Cerebellar cortex (tissue), 1 donor: ENCODE data around the gene AXL.

ENCODE experiments used
- DNase-seq: peaks from one replicate; pipeline ENCODE4 v3.0.0-alpha.2; 2015; ENCODE audit warnings: low spot score

The AXL gene

DNA sequence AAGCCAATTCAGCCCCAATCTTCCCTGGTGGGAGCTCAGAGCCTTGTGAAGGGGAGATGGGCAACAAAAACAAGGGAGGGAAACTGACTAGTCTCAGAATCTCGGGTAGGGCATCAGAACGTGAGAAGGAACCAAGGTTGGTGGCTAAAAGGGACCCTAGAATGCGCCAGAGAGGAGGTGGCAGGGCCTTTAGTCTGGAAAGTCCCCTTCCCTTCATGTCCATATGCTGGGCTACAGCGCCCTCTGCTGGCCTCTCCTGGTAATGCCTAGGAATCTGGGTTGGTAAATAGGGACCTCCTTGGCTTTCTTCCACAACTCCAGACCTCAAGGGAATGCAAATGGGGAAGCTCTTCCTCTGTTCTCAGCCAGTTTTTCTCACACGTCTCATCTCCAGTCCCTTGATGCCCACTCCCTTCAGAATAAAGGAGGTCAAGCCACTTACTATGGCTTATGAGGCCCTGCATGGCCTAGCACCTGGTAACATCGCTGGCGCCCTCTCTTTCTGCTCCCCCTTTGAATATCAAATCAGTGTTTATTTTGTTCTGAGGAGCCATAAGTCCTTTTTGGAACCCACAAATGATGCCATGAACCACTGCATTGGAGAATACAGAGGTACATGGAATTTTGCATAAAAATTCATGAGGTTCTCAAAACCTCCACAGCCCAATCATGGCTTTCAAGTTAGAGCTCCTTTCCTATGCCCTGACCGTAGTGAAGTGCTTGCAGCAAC lies 89.6 kb downstream of the AXL start:
- DNase-seq, result peak; percentile 92

GRCh38 chr19:41309180-41310032 lies 90.4 kb downstream of the AXL start:
- DNase-seq, result peak; percentile 41

DNA sequence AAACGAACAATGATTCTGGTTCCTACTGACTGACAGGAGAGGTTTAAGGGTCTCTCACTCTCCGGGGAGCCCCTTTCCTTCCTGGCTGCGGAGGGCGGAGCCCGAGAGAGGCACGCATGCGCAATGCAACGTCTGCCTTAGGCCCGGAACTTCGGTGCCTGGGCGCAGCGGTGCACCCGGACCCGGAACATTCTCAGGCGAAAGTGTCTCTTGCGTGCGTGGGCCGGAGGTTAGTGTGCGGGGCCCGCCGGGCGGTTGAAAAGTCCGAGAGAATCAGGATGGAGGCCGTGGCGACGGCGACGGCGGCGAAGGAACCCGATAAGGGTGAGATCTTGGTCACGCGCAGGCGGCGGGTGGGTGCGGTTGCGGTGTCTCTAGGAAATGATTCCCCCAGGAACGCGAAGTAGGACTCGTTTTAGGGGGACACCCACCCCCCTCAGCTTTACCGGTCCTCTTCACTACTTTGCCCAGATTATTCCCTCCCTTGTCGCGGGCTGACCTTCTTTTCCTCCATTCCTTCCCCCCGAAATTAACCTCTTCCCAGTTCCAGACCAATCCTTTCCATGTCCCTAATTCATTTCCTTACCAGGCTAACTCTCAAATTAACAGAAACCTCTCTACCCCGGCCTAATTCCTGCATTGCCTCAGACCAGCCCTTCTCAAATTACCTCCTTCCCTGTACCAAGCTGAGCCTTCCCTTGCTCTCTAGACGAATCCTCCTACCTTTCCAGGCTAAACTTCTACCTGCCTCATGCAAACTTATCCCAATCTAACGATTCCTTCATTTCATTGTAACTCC lies 91.2 kb downstream of the AXL start, which contains the start of gene CCDC97:
Gene CCDC97 (plus strand): TSS at position 140 of the 799 bp plus-strand sequence. CDS start 139 bp downstream, at position 279.
- DNase-seq, result peak; percentile 90

DNA sequence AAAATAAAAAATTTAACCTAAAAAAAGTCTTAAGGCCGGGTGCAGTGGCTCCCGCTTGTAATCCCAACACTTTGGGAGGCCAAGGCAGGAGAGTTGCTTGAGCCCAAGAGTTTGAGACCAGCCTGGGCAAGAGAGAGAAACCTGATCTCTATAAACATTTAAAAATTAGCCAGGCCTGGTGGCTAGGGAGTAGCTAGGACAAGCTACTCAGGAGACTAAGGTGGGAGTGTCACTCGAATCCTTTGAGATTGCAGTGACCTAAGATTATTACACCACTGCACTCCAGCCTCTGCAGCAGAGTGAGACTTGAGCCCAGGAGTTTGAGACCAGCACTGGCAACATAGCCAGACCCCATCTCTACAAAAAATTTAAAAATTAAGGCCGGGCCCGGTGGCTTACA lies 92.0 kb downstream of the AXL start:
- DNase-seq, result no peak
